A549 (cell line): ENCODE results near the gene TACC3. TPM values are rescaled to one million over a fixed set of nuclear protein-coding genes. Genes with fewer than 3 reads are reported as not detected.

ENCODE experiments used
- ATAC-seq, 2 experiments: fragments of 200-7000 bp in 1 of 2; fragments of >200 bp in 1 of 2; cut with Nextera tagmentation in 1 of 2; cut with Tn5 transposase in 1 of 2; 3 replicates each; pipeline versions ENCODE4 v1.8.0 to v1.9.1; 2018 to 2020; ENCODE audit warnings: mild to moderate bottlenecking in 1 of 2, moderate library complexity in 1 of 2
- CTCF ChIA-PET: fragments of 300-600 bp; sonication (Branson Sonifier 250); formaldehyde crosslinking; extraction: SDS; loops from one replicate; lab custom pipeline; 2021; ENCODE audit warnings: antibody characterized with exemption, inconsistent platforms; lab: Yijun Ruan, JAX
- POLR2A ChIA-PET: fragments of 350-600 bp; formaldehyde crosslinking; extraction: SDS; loops from one replicate; lab custom pipeline; 2021; ENCODE audit warnings: antibody characterized with exemption, inconsistent platforms; lab: Yijun Ruan, JAX
- DNase-seq, 2 experiments: peaks; one replicate each; pipeline versions ENCODE4 v3.0.0 to v3.0.0-alpha.2; 2011 to 2016; ENCODE audit warnings: low read depth in 1 of 2, low spot score in 1 of 2
- FAIRE-seq: peaks from 2 replicates; lab custom pipeline; 2011; peaks lifted over from hg19 to GRCh38; lab: Jason Lieb, UNC
- H3K27ac ChIP-seq, 2 experiments: fragments of >200 bp; sonication (Bioruptor Twin); formaldehyde crosslinking; 3 replicates each; pipeline ENCODE4 v1.5.1; 2016 to 2017
- H3K4me1 ChIP-seq: fragments of >200 bp; sonication (Bioruptor Twin); formaldehyde crosslinking; 3 replicates; pipeline ENCODE4 v1.6.1; 2016
- H3K4me2 ChIP-seq: fragments of >200 bp; sonication (Bioruptor Twin); formaldehyde crosslinking; 3 replicates; pipeline ENCODE4 v1.6.1; 2016
- H3K4me3 ChIP-seq: fragments of >200 bp; sonication (Bioruptor Twin); formaldehyde crosslinking; 3 replicates; pipeline ENCODE4 v1.5.1; 2016
- H3K9me3 ChIP-seq: fragments of >200 bp; sonication (Bioruptor Twin); formaldehyde crosslinking; 3 replicates; pipeline ENCODE4 v1.6.1; 2016
- BHLHE40 ChIP-seq: IDR thresholded peaks from 2 replicates; pipeline ENCODE4 v1.6.1; 2012; ENCODE audit warnings: low read depth, low read length, inconsistent platforms
- CBX2 ChIP-seq: fragments of 200-600 bp; sonication (generic); IDR thresholded peaks from 2 replicates; pipeline ENCODE4 v1.6.1; 2016; ENCODE audit warnings: low read depth, mild to moderate bottlenecking, borderline replicate concordance
- CBX8 ChIP-seq: fragments of 200-600 bp; sonication (generic); IDR thresholded peaks from 2 replicates; pipeline ENCODE4 v1.6.1; 2016
- EHF ChIP-seq: fragments of 250-450 bp; sonication (Bioruptor Pico); IDR thresholded peaks from 2 replicates; pipeline ENCODE4 v1.5.0; 2020; ENCODE audit warnings: mild to moderate bottlenecking
- EP300 ChIP-seq, 2 experiments: fragments of >200 bp; sonication (Bioruptor Twin); formaldehyde crosslinking; IDR thresholded peaks; 2 replicates in 1 of 2; 3 replicates in 1 of 2; pipeline ENCODE4 v1.6.1; 2016 to 2017
- FOSB ChIP-seq: fragments of 250-450 bp; sonication (Bioruptor Pico); IDR thresholded peaks from 2 replicates; pipeline ENCODE4 v1.5.0; 2020; ENCODE audit warnings: mild to moderate bottlenecking, moderate library complexity
- FOSL2 ChIP-seq, 2 experiments: fragments of 450-650 bp in 1 of 2; fragments of >200 bp in 1 of 2; sonication (Bioruptor Twin) in 1 of 2; formaldehyde crosslinking; IDR thresholded peaks; 2 replicates each; pipeline versions ENCODE4 v1.5.0 to v1.6.1; 2016 to 2020; ENCODE audit warnings: mild to moderate bottlenecking in 1 of 2, moderate library complexity in 1 of 2
- HOXB5 ChIP-seq: fragments of 250-450 bp; sonication (Bioruptor Pico); IDR thresholded peaks from 2 replicates; pipeline ENCODE4 v1.5.0; 2020; ENCODE audit warnings: mild to moderate bottlenecking, moderate library complexity
- JUN ChIP-seq, 2 experiments: fragments of >200 bp; sonication (Bioruptor Twin); formaldehyde crosslinking; IDR thresholded peaks; 2 replicates in 1 of 2; 3 replicates in 1 of 2; pipeline ENCODE4 v1.6.1; 2016 to 2017
- MAZ ChIP-seq: fragments of 150-350 bp; IDR thresholded peaks from 2 replicates; pipeline ENCODE4 v1.6.1; 2014; ENCODE audit warnings: antibody characterized with exemption, low read depth, low read length, borderline replicate concordance
- NR3C1 ChIP-seq: fragments of >200 bp; sonication (Bioruptor Twin); formaldehyde crosslinking; IDR thresholded peaks from 3 replicates; pipeline ENCODE4 v1.6.1; 2017
- POLR2A ChIP-seq: IDR thresholded peaks from 2 replicates; pipeline ENCODE4 v1.6.1; 2012; ENCODE audit warnings: mild to moderate bottlenecking, low read length
- RAD21 ChIP-seq, 2 experiments: fragments of >200 bp in 1 of 2; sonication (Bioruptor Twin) in 1 of 2; formaldehyde crosslinking in 1 of 2; IDR thresholded peaks in 1 of 2; conservative IDR thresholded peaks in 1 of 2; 2 replicates in 1 of 2; 3 replicates in 1 of 2; pipeline ENCODE4 v1.6.1; 2012 to 2018; ENCODE audit warnings: inconsistent platforms in 1 of 2
- RFX5 ChIP-seq: fragments of 450-650 bp; IDR thresholded peaks from 2 replicates; pipeline ENCODE4 v1.7.1; 2014; ENCODE audit warnings: antibody characterized with exemption, mild to moderate bottlenecking, moderate library complexity
- RNF2 ChIP-seq: fragments of 200-600 bp; sonication (generic); IDR thresholded peaks from 2 replicates; pipeline ENCODE4 v1.6.1; 2016; ENCODE audit warnings: low read depth, mild to moderate bottlenecking, antibody characterized with exemption, moderate library complexity, borderline replicate concordance
- SMC3 ChIP-seq: fragments of >200 bp; sonication (Bioruptor Twin); formaldehyde crosslinking; IDR thresholded peaks from 3 replicates; pipeline ENCODE4 v1.6.1; 2018; ENCODE audit warnings: inconsistent platforms
- SREBF2 ChIP-seq: fragments of 450-650 bp; IDR thresholded peaks from 2 replicates; pipeline ENCODE4 v1.6.1; 2014; ENCODE audit warnings: mild to moderate bottlenecking, moderate library complexity
- TFCP2L1 ChIP-seq: fragments of 250-450 bp; sonication (Bioruptor Pico); IDR thresholded peaks from 2 replicates; pipeline ENCODE4 v1.5.0; 2021; ENCODE audit warnings: mild to moderate bottlenecking
- ZSCAN20 ChIP-seq: fragments of 250-450 bp; sonication (Bioruptor Pico); IDR thresholded peaks from 2 replicates; pipeline ENCODE4 v1.8.0; 2022; ENCODE audit warnings: mild to moderate bottlenecking, moderate library complexity
- WGBS: methylation state at CpG from one replicate; pipeline ENCODE4 v1.1.6; 2017; ENCODE audit errors: missing lambda C conversion rate; 5-methylcytosine and 5-hydroxymethylcytosine counted together
- polyA plus RNA-seq, 4 experiments: library from polyadenylated mRNA; depleted of rRNA in 3 of 4; stranded (reverse); fragments of >200 nt; fragmentation: RNase III in 1 of 4; extraction: RNeasy Plus Mini Kit Qiagen cat#74134 plus additional on column Dnase treatment in 1 of 4; gene quantifications; 2 replicates in 3 of 4; 3 replicates in 1 of 4; pipeline ENCODE4 v1.2.3, GENCODE V29; 2011 to 2017
- TF ChIP-seq, protein P1 (sequence below): fragments of >200 bp; sonication (Bioruptor Twin); formaldehyde crosslinking; IDR thresholded peaks from 3 replicates; pipeline ENCODE4 v1.5.1; 2016
- TF ChIP-seq, protein P2 (sequence below): IDR thresholded peaks from 2 replicates; pipeline ENCODE4 v1.6.1; 2012
- TF ChIP-seq, protein P3 (sequence below): fragments of >200 bp; sonication (Bioruptor Twin); formaldehyde crosslinking; IDR thresholded peaks from 3 replicates; pipeline ENCODE4 v1.6.1; 2016
- TF ChIP-seq, protein P4 (sequence below): fragments of >200 bp; sonication (Bioruptor Twin); formaldehyde crosslinking; IDR thresholded peaks from 2 replicates; pipeline ENCODE4 v1.6.1; 2016
- TF ChIP-seq, protein P5 (sequence below): fragments of 450-650 bp; IDR thresholded peaks from 2 replicates; pipeline ENCODE4 v1.6.1; 2014; ENCODE audit warnings: antibody characterized with exemption

The TACC3 gene
- polyA plus RNA-seq, 2 of the 4 experiments (the other 2 are of a cell fraction) = 25.9 to 70.6 TPM

DNA sequence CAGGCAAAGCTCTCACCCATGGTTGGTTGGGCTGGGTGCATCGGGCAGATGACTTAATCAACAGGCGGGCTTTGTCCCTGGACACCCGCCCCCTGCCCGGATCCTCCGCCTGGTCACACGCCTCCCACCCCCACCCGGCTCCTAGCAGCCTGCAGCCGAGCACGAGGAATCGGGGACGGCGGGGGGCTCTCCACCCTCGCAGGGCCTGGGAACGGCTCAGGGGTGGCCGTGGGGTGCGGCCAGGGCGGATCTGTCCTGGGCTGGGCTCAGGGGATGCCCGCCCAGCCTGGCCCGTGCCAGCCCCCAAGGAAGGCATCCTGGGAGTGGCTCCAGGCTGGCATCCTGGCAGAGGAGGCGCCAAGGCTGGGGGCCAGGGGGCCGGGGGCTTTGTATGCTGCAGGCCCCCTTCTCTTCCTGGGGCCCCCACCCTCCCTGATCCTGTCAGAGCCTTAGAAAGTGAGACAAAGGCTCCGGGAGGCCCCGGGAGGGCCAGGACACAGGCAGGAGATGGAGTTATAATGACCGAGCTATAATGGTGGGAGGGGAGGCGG lies 39.3 kb downstream of the TACC3 start:
- DNase-seq = peak in 1 of 2 experiments; percentile 42
- peak; percentile 11 to 66; a peak in 3 of 6 replicates for ATAC-seq
- no peak for FAIRE-seq
- no peaks in the 10 kb centered on the region for H3K9me3 ChIP-seq
- WGBS = no CpG with 5 or more reads among the region's 25 CpGs
- H3K4me3 ChIP-seq = no peak overlapping the region
- CTCF ChIA-PET = interaction anchor here (1.0 to 4.3 kb wide), 7 partner anchors 13 to 139 kb away, joined by 3 to 23 read pairs (median 3); no protein-coding TSS in a partner anchor
- H3K27ac ChIP-seq = peak overlapping the region; percentile 33 to 76; a peak in 4 of 6 replicates
- POLR2A ChIA-PET = no interaction called here
- peaks cover 30% of the 10 kb centered on the region for H3K4me1 ChIP-seq
- TF ChIP-seq FOSL2 (IDR thresholded peaks at IDR 0.05) (no peak), FOSL2 (CRISPR knock-in tag; IDR thresholded peaks at IDR 0.05) (no peak), RFX5 (no peak), JUN (IDR thresholded peaks at IDR 0.05) (no peak), MAZ (no peak), EHF (CRISPR knock-in tag) (no peak), FOSB (CRISPR knock-in tag) (no peak), CBX8 (no peak), TFCP2L1 (CRISPR knock-in tag) (no peak), HOXB5 (CRISPR knock-in tag) (no peak), NR3C1 (no peak), SMC3 (no peak), CBX2 (no peak), EP300 (IDR thresholded peaks at IDR 0.05) (no peak), BHLHE40 (no peak)
- TF ChIP-seq, protein P1, sequence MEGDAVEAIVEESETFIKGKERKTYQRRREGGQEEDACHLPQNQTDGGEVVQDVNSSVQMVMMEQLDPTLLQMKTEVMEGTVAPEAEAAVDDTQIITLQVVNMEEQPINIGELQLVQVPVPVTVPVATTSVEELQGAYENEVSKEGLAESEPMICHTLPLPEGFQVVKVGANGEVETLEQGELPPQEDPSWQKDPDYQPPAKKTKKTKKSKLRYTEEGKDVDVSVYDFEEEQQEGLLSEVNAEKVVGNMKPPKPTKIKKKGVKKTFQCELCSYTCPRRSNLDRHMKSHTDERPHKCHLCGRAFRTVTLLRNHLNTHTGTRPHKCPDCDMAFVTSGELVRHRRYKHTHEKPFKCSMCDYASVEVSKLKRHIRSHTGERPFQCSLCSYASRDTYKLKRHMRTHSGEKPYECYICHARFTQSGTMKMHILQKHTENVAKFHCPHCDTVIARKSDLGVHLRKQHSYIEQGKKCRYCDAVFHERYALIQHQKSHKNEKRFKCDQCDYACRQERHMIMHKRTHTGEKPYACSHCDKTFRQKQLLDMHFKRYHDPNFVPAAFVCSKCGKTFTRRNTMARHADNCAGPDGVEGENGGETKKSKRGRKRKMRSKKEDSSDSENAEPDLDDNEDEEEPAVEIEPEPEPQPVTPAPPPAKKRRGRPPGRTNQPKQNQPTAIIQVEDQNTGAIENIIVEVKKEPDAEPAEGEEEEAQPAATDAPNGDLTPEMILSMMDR = no peak
- TF ChIP-seq, protein P2, sequence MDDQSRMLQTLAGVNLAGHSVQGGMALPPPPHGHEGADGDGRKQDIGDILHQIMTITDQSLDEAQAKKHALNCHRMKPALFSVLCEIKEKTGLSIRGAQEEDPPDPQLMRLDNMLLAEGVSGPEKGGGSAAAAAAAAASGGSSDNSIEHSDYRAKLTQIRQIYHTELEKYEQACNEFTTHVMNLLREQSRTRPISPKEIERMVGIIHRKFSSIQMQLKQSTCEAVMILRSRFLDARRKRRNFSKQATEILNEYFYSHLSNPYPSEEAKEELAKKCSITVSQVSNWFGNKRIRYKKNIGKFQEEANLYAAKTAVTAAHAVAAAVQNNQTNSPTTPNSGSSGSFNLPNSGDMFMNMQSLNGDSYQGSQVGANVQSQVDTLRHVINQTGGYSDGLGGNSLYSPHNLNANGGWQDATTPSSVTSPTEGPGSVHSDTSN = no peak
- TF ChIP-seq, protein P3, sequence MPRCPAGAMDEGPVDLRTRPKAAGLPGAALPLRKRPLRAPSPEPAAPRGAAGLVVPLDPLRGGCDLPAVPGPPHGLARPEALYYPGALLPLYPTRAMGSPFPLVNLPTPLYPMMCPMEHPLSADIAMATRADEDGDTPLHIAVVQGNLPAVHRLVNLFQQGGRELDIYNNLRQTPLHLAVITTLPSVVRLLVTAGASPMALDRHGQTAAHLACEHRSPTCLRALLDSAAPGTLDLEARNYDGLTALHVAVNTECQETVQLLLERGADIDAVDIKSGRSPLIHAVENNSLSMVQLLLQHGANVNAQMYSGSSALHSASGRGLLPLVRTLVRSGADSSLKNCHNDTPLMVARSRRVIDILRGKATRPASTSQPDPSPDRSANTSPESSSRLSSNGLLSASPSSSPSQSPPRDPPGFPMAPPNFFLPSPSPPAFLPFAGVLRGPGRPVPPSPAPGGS = no peak
- TF ChIP-seq, protein P4, sequence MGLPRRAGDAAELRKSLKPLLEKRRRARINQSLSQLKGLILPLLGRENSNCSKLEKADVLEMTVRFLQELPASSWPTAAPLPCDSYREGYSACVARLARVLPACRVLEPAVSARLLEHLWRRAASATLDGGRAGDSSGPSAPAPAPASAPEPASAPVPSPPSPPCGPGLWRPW = no peak
- TF ChIP-seq, protein P5, sequence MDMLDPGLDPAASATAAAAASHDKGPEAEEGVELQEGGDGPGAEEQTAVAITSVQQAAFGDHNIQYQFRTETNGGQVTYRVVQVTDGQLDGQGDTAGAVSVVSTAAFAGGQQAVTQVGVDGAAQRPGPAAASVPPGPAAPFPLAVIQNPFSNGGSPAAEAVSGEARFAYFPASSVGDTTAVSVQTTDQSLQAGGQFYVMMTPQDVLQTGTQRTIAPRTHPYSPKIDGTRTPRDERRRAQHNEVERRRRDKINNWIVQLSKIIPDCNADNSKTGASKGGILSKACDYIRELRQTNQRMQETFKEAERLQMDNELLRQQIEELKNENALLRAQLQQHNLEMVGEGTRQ = no peak
- TF ChIP-seq, all 56 proteins: peak for 0
- peak overlapping the region; percentile 58 for H3K4me2 ChIP-seq

DNA sequence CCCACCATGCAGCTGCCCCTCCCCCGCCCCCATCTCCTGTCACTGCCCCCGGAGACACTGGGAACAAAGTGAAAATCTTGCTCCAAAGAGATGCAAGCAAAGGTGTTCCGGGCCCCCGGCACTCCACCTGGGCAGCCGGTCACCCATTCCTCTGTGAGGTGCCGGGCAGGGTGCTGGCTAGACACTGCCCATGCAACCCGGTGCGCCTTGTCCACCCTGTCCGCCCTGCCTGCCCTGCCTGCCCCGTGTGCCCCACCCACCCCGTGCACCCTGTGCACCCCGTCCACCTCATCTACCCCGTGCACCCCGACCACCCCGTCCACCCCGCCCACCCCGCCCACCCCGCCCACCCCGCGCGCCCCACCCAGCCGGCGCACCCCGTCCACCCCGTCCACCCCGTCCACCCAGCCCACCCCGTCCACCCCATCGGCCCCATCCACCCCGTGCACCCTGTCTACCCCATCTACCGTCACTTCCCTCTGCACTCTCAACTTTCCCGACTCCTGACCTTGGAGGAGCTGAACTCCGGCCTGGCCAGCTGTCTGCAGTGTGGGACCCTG lies 39.9 kb downstream of the TACC3 start:
- POLR2A ChIA-PET = no interaction called here
- peak overlapping the region; percentile 58 for H3K4me2 ChIP-seq
- H3K27ac ChIP-seq = peak overlapping the region in 1 of 2 experiments; percentile 76; a peak in 3 of 6 replicates
- CTCF ChIA-PET = interaction anchor here (1.1 to 1.3 kb wide), 2 partner anchors 48 to 138 kb away, joined by 3 read pairs; no protein-coding TSS in a partner anchor
- FAIRE-seq = no peak
- ATAC-seq = peak in 1 of 2 experiments; percentile 9; a peak in 2 of 6 replicates
- TF ChIP-seq RAD21 (conservative IDR thresholded peaks at IDR 0.05 in 1 of 2, IDR thresholded peaks at IDR 0.05 in 1 of 2) (no peak), SREBF2 (no peak), POLR2A (no peak), ZSCAN20 (CRISPR knock-in tag) (no peak), RNF2 (no peak)
- TF ChIP-seq, protein P3 = no peak
- H3K4me1 ChIP-seq = peaks cover 36% of the 10 kb centered on the region
- no peaks in the 10 kb centered on the region for H3K9me3 ChIP-seq
- DNase-seq = no peak
- H3K4me3 ChIP-seq = no peak overlapping the region
- WGBS = 76% methylated on average over 4 of the region's 32 CpGs
